Measurements from ENCODE around the gene KCTD21. TPM values are rescaled to one million over a fixed set of nuclear protein-coding genes. Genes with fewer than 3 reads are reported as not detected.
A peak's percentile ranks its signal among the peaks of the same experiment; 100 is the strongest.
"Not testable (repeated sequence)": the region's sequence is repeated elsewhere in the genome, so short reads cannot be mapped to it uniquely, and the experiment has no call there.

The KCTD21 gene
- total and polyA plus RNA-seq, 10 of the 15 experiments (the other 5 are each of a cell fraction or from before 2014, with no cell fraction given), result 0.63 to 5.4 (median 3.6) TPM

DNA sequence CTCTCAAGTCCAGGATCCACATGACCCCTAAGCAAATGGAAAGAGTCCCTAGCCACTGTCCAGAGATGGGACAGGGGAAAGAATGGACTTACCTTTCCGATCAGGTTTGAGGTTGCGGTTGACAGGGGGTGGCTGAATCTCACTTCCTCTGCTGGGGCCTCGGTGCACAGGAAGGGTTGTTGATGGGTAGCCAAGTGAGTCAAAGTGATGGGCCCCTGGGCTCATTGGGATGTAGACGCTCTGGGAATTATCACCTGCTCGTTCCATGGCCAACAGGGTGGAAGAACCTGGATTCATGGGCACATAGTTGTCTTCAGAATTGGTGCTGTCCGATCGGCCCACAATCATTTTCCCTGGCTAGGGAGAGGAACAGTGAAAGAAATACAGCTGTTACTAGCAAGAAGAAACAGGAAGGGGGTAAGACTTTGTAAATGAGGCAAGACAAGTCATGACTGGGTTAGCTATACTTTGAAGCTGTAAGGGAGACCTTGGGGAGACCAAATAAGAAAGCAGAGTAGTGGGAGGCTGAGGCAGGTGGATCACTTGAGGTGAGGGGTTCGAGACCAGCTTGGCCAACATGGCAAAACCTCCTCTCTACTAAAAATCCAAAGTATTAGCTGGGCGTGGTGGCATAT is 35.0 kb upstream of the KCTD21 start (continued):
- peak in 1 of 2 experiments; percentile 81; a peak in 2 of 4 replicates for TF ChIP-seq ETV6 (conservative IDR thresholded peaks at IDR 0.05 in 1 of 2, IDR thresholded peaks at IDR 0.05 in 1 of 2; ENCODE audit: borderline replicate concordance in 1 of 2, low read depth in 1 of 2)
- no peak; the same call in 1 of the 2 replicates for TF ChIP-seq ZBED1 (IDR thresholded peaks at IDR 0.05; ENCODE audit: borderline replicate concordance)
- peak; percentile 86; the same call in 1 of the 2 replicates for TF ChIP-seq IRF4 (IDR thresholded peaks at IDR 0.05; ENCODE audit: low read depth, low read length)
- peak; percentile 93 for TF ChIP-seq IKZF1 (conservative IDR thresholded peaks at IDR 0.05)
- TF ChIP-seq, protein P1, sequence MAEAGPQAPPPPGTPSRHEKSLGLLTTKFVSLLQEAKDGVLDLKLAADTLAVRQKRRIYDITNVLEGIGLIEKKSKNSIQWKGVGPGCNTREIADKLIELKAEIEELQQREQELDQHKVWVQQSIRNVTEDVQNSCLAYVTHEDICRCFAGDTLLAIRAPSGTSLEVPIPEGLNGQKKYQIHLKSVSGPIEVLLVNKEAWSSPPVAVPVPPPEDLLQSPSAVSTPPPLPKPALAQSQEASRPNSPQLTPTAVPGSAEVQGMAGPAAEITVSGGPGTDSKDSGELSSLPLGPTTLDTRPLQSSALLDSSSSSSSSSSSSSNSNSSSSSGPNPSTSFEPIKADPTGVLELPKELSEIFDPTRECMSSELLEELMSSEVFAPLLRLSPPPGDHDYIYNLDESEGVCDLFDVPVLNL (IDR thresholded peaks at IDR 0.05; ENCODE audit: low read depth, low read length), result no peak
- peak; percentile 90 for TF ChIP-seq BCL11A (IDR thresholded peaks at IDR 0.05; ENCODE audit: low read depth, low read length)
- peak; percentile 72 for TF ChIP-seq MTA2 (IDR thresholded peaks at IDR 0.05; ENCODE audit: low read depth)
- TF ChIP-seq SPI1 (IDR thresholded peaks at IDR 0.05; ENCODE audit: borderline replicate concordance, insufficient read depth, low read depth, low read length), result peak; percentile 98
- peak; percentile 96 for TF ChIP-seq CBFB (IDR thresholded peaks at IDR 0.05; ENCODE audit: low read depth)
- peak in 1 of 2 experiments; percentile 64; a peak in 1 of 4 replicates for TF ChIP-seq EP300 (IDR thresholded peaks at IDR 0.05; ENCODE audit: borderline replicate concordance in 1 of 2, control insufficient read depth in 1 of 2, low read depth in 2 of 2, low read length in 2 of 2)
- peak; percentile 66; the same call in 1 of the 2 replicates for TF ChIP-seq TCF3 (IDR thresholded peaks at IDR 0.05; ENCODE audit: borderline replicate concordance, insufficient read depth, low read depth, low read length)
- TF ChIP-seq BMI1 (IDR thresholded peaks at IDR 0.05; ENCODE audit: borderline replicate concordance), result peak; percentile 50; the same call in 1 of the 2 replicates
- TF ChIP-seq STAT3 (IDR thresholded peaks at IDR 0.05; ENCODE audit: low read depth, low read length), result no peak
- peak; percentile 34; the same call in 1 of the 2 replicates for TF ChIP-seq ATF7 (IDR thresholded peaks at IDR 0.05; ENCODE audit: low read depth)
- peak; percentile 98 for TF ChIP-seq EED (IDR thresholded peaks at IDR 0.05; ENCODE audit: low read depth)
- 0 out of 2 replicates have a peak, but pooled peaks have one; percentile 1 for TF ChIP-seq SMC3 (IDR thresholded peaks at IDR 0.05; ENCODE audit: borderline replicate concordance, low read length)
- peak; percentile 52; the same call in 1 of the 2 replicates for TF ChIP-seq GATAD2B (conservative IDR thresholded peaks at IDR 0.05; ENCODE audit: low read depth)
- TF ChIP-seq, protein P2, sequence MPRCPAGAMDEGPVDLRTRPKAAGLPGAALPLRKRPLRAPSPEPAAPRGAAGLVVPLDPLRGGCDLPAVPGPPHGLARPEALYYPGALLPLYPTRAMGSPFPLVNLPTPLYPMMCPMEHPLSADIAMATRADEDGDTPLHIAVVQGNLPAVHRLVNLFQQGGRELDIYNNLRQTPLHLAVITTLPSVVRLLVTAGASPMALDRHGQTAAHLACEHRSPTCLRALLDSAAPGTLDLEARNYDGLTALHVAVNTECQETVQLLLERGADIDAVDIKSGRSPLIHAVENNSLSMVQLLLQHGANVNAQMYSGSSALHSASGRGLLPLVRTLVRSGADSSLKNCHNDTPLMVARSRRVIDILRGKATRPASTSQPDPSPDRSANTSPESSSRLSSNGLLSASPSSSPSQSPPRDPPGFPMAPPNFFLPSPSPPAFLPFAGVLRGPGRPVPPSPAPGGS (IDR thresholded peaks at IDR 0.05; ENCODE audit: borderline replicate concordance, insufficient read depth, low read depth, low read length, poor library complexity, severe bottlenecking), result peak; percentile 40

DNA sequence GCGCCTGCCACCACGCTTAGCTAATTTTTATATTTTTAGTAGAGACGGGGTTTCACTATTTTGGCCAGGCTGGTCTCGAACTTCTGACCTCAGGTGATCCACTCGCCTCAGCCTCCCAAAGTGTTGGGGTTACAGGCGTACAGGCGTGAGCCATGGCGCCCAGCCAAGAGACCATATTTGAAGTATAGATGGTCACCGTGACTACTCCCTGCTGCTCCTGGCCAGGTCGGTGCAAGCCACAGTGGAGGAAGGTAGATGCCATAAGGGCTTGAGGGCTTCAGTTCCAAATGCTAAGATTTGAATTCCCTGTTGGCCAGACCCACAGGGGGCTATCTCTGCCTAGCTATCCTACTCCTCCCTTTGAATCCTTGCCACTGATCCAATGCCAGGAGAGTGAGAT is 34.3 kb upstream of the KCTD21 start:
- RAD21 ChIA-PET (ENCODE audit: unreplicated experiment), result interaction anchor here (2.0 kb wide), 1 partner anchor 206 kb away, joined by 5 read pairs; no protein-coding TSS in a partner anchor
- peak overlapping the region; percentile 74; the same call in 1 of the 2 replicates for H3K4me2 ChIP-seq (ENCODE audit: control insufficient read depth, insufficient read depth)
- SMC1A ChIA-PET (ENCODE audit: uncharacterized antibody, unreplicated experiment); H3K4me3 ChIP-seq; ATAC-seq; POLR2A ChIA-PET; FAIRE-seq; H3K36me3 ChIP-seq (ENCODE audit: control insufficient read depth in 2 of 2, insufficient read depth in 2 of 2, low read length in 1 of 2); H2AFZ ChIP-seq (ENCODE audit: control insufficient read depth, low read depth, low read length); BruUV-seq (replicated peaks); H3K9me3 ChIP-seq (replicated peaks; ENCODE audit: control insufficient read depth, insufficient read depth, low read length); DNase-seq (ENCODE audit: low read depth, low spot score); H3K9ac ChIP-seq (ENCODE audit: control insufficient read depth, insufficient read depth, low read length); H3K79me2 ChIP-seq (ENCODE audit: control insufficient read depth, insufficient read depth, low read length); H3K27me3 ChIP-seq (replicated peaks in 1 of 2; ENCODE audit: control insufficient read depth in 2 of 2, insufficient read depth in 2 of 2, low read length in 1 of 2); H4K20me1 ChIP-seq (ENCODE audit: control insufficient read depth, insufficient read depth): not testable (repeated sequence)
- in situ Hi-C loops (cut with MboI), result loop anchor here (5.0 kb wide), 1 partner anchor 340 kb away; no protein-coding TSS in a partner anchor
- CTCF ChIA-PET, result interaction anchor here (0.7 to 8.1 kb wide), 2 partner anchors 73 to 344 kb away, joined by 3 to 181 read pairs; no protein-coding TSS in a partner anchor
- intact Hi-C loops (cut with micrococcal nuclease; ENCODE audit: unreplicated experiment), result loop anchor here (2.0 kb wide), 1 partner anchor 34 kb away; the partner anchor contains the start of genes KCTD21 and USP35
- WGBS (ENCODE audit: insufficient coverage, insufficient replicate concordance, low lambda C conversion rate, missing lambda C conversion rate), result 89% methylated on average over 10 of the region's 10 CpGs
- peaks cover 52% of the 10 kb centered on the region for H3K4me1 ChIP-seq (ENCODE audit: control insufficient read depth, insufficient read depth, low read length)
- peak overlapping the region; percentile 21 for H3K27ac ChIP-seq (ENCODE audit: control insufficient read depth, insufficient read depth)

Measured in GM12878 (cell line).